H9 (cell line): ENCODE data around the gene APOL2. TPM values are rescaled to one million over a fixed set of nuclear protein-coding genes. Genes with fewer than 3 reads are reported as not detected.
"Not testable (repeated sequence)": the region's sequence is repeated elsewhere in the genome, so short reads cannot be mapped to it uniquely, and the experiment has no call there.

Experiments used
- DNase-seq: peaks from one replicate; pipeline ENCODE4 v3.0.0-alpha.2; 2017
- H2AFZ ChIP-seq: one replicate; pipeline ENCODE4 v1.6.1; 2013; ENCODE audit warnings: mild to moderate bottlenecking, low read length, control low read depth, moderate library complexity
- H2AK5ac ChIP-seq: 2 replicates; pipeline ENCODE4 v1.6.1; 2013; ENCODE audit warnings: low read length, control low read depth, mixed read lengths; ENCODE audit not compliant: insufficient read length
- H2BK120ac ChIP-seq: one replicate; pipeline ENCODE4 v1.6.1; 2013; ENCODE audit warnings: low read depth, mild to moderate bottlenecking, low read length, control low read depth, inconsistent platforms; ENCODE audit not compliant: poor library complexity, severe bottlenecking
- H2BK12ac ChIP-seq: 2 replicates; pipeline ENCODE4 v1.6.1; 2013; ENCODE audit warnings: low read length, control low read depth, mixed read lengths, low read depth; ENCODE audit not compliant: insufficient read length
- H2BK15ac ChIP-seq: 2 replicates; pipeline ENCODE4 v1.6.1; 2013; ENCODE audit warnings: low read depth, low read length, control low read depth
- H2BK20ac ChIP-seq: one replicate; pipeline ENCODE4 v1.6.1; 2013; ENCODE audit warnings: low read depth, mild to moderate bottlenecking, low read length, control low read depth, inconsistent platforms; ENCODE audit not compliant: poor library complexity, severe bottlenecking
- H2BK5ac ChIP-seq: 2 replicates; pipeline ENCODE4 v1.6.1; 2013; ENCODE audit warnings: low read length, control low read depth, mixed read lengths; ENCODE audit not compliant: insufficient read length
- H3K14ac ChIP-seq: 2 replicates; pipeline ENCODE4 v1.6.1; 2013; ENCODE audit warnings: low read length, control low read depth; ENCODE audit not compliant: insufficient read depth
- H3K18ac ChIP-seq: 2 replicates; pipeline ENCODE4 v1.6.1; 2013; ENCODE audit warnings: low read depth, mild to moderate bottlenecking, mixed read lengths, low read length, control low read depth; ENCODE audit not compliant: insufficient read length
- H3K23ac ChIP-seq: 2 replicates; pipeline ENCODE4 v1.6.1; 2013; ENCODE audit warnings: low read length, control low read depth, mixed read lengths, low read depth; ENCODE audit not compliant: insufficient read length
- H3K23me2 ChIP-seq: 2 replicates; pipeline ENCODE4 v1.6.1; 2013; ENCODE audit warnings: low read depth, mild to moderate bottlenecking, mixed read lengths, low read length, control low read depth; ENCODE audit not compliant: insufficient read length, poor library complexity, severe bottlenecking
- H3K27ac ChIP-seq: 2 replicates; pipeline ENCODE4 v1.5.1; 2013; ENCODE audit warnings: low read length, control low read depth, mixed read lengths, low read depth; ENCODE audit not compliant: insufficient read length
- H3K27me3 ChIP-seq: 2 replicates; pipeline ENCODE4 v1.6.1; 2013; ENCODE audit warnings: low read length, control low read depth, inconsistent platforms; ENCODE audit not compliant: insufficient read depth
- H3K4ac ChIP-seq: 2 replicates; pipeline ENCODE4 v1.6.1; 2013; ENCODE audit warnings: low read depth, mild to moderate bottlenecking, control low read depth, inconsistent platforms, low read length, moderate library complexity
- H3K4me1 ChIP-seq: 2 replicates; pipeline ENCODE4 v1.6.1; 2013; ENCODE audit warnings: low read length, control low read depth, inconsistent platforms; ENCODE audit not compliant: insufficient read depth
- H3K4me2 ChIP-seq: 2 replicates; pipeline ENCODE4 v1.6.1; 2013; ENCODE audit warnings: low read length, control low read depth, mixed read lengths; ENCODE audit not compliant: insufficient read length, insufficient read depth
- H3K56ac ChIP-seq: 2 replicates; pipeline ENCODE4 v1.6.1; 2013; ENCODE audit warnings: low read depth, mild to moderate bottlenecking, mixed read lengths, low read length, control low read depth; ENCODE audit not compliant: insufficient read length
- H3K79me1 ChIP-seq: 2 replicates; pipeline ENCODE4 v1.6.1; 2013; ENCODE audit warnings: low read depth, mild to moderate bottlenecking, moderate library complexity, low read length, control low read depth, inconsistent platforms; ENCODE audit not compliant: insufficient read depth, poor library complexity, severe bottlenecking
- H3K79me2 ChIP-seq: 2 replicates; pipeline ENCODE4 v1.6.1; 2013; ENCODE audit warnings: low read length, control low read depth, inconsistent platforms; ENCODE audit not compliant: insufficient read depth
- H3K9ac ChIP-seq: 2 replicates; pipeline ENCODE4 v1.6.1; 2013; ENCODE audit warnings: low read length, control low read depth, mixed read lengths; ENCODE audit not compliant: insufficient read length; ENCODE audit errors: extremely low read depth
- H3K9me3 ChIP-seq: one replicate; pipeline ENCODE4 v1.6.1; 2013; ENCODE audit warnings: low read depth, low read length, inconsistent platforms; ENCODE audit not compliant: control insufficient read depth
- H3T11ph ChIP-seq: one replicate; pipeline ENCODE4 v1.6.1; 2013; ENCODE audit warnings: mild to moderate bottlenecking, low read length, control low read depth, inconsistent platforms
- H4K20me1 ChIP-seq: one replicate; pipeline ENCODE4 v1.6.1; 2013; ENCODE audit not compliant: control insufficient read depth, insufficient read length, insufficient read depth
- H4K5ac ChIP-seq: 2 replicates; pipeline ENCODE4 v1.6.1; 2013; ENCODE audit warnings: low read depth, mild to moderate bottlenecking, mixed read lengths, low read length, control low read depth; ENCODE audit not compliant: insufficient read length
- H4K8ac ChIP-seq: replicated peaks from 2 replicates; pipeline ENCODE4 v1.6.1; 2013; ENCODE audit warnings: low read length, control low read depth, mixed read lengths, low read depth; ENCODE audit not compliant: insufficient read length
- H4K91ac ChIP-seq: 2 replicates; pipeline ENCODE4 v1.6.1; 2013; ENCODE audit warnings: low read depth, mild to moderate bottlenecking, moderate library complexity, mixed read lengths, low read length, control low read depth; ENCODE audit not compliant: insufficient read length
- H3K27ac Mint-ChIP-seq, 3 experiments: 2 replicates in 2 of 3; 3 replicates in 1 of 3; pipeline ENCODE4 v1.8.0; 2020 to 2021; ENCODE audit warnings: mixed read lengths in 3 of 3, mild to moderate bottlenecking in 1 of 3, moderate library complexity in 1 of 3
- H3K27me3 Mint-ChIP-seq: 2 replicates; pipeline ENCODE4 v1.8.0; 2021; ENCODE audit warnings: low read depth, mild to moderate bottlenecking, moderate library complexity, mixed read lengths
- H3K36me3 Mint-ChIP-seq, 3 experiments: 2 replicates in 2 of 3; 3 replicates in 1 of 3; pipeline ENCODE4 v1.8.0; 2020 to 2021; ENCODE audit warnings: low read depth in 3 of 3, mixed read lengths in 3 of 3; ENCODE audit not compliant: insufficient read depth in 1 of 3
- H3K4me1 Mint-ChIP-seq, 2 experiments: 2 replicates each; pipeline ENCODE4 v1.8.0; 2020; ENCODE audit warnings: mixed read lengths in 2 of 2
- H3K4me3 Mint-ChIP-seq, 2 experiments: 2 replicates in 1 of 2; 3 replicates in 1 of 2; pipeline ENCODE4 v1.8.0; 2020 to 2021; ENCODE audit warnings: mild to moderate bottlenecking in 2 of 2, mixed read lengths in 2 of 2, moderate library complexity in 1 of 2
- H3K9me3 Mint-ChIP-seq, 2 experiments: 2 replicates in 1 of 2; 3 replicates in 1 of 2; pipeline ENCODE4 v1.8.0; 2020; ENCODE audit warnings: mild to moderate bottlenecking in 2 of 2, mixed read lengths in 2 of 2, moderate library complexity in 1 of 2
- CTCF ChIP-seq: fragments of 200-600 bp; sonication (generic); conservative IDR thresholded peaks from 3 replicates; pipeline ENCODE4 v1.8.0; 2021; ENCODE audit warnings: antibody characterized with exemption, mild to moderate bottlenecking
- WGBS: extraction: QIAGEN DNeasy Blood & Tissue Kit; methylation state at CpG from one replicate; pipeline ENCODE4 v1.1.7; 2013; ENCODE audit warnings: missing lambda C conversion rate, low lambda C conversion rate, mixed read lengths; ENCODE audit not compliant: insufficient read length; ENCODE audit errors: extremely low coverage; 5-methylcytosine and 5-hydroxymethylcytosine counted together
- total RNA-seq: library from RNA; stranded (reverse); gene quantifications from 2 replicates; pipeline ENCODE4 v1.2.1, GENCODE V29; 2021

The APOL2 gene
- total RNA-seq, 1 experiment from 2014 or later, result 15.6 TPM

- Histone ChIP-seq H3K9me3 (peaks cover 7% of the 10 kb centered on the region), H3T11ph (no peak within 1 kb of the TSS), H4K20me1 (no peaks in the 10 kb centered on the region), H2AK5ac (no peak within 1 kb of the TSS), H2BK5ac (no peak within 1 kb of the TSS), H3K27ac (no peak within 1 kb of the TSS), H3K9ac (no peak within 1 kb of the TSS), H3K27me3 (no peaks in the 10 kb centered on the region), H2BK12ac (no peak within 1 kb of the TSS), H3K4me2 (no peak within 1 kb of the TSS), H3K56ac (no peak within 1 kb of the TSS), H3K4ac (no peak within 1 kb of the TSS), H2BK20ac (no peak within 1 kb of the TSS), H3K14ac (no peak within 1 kb of the TSS), H2AFZ (no peak within 1 kb of the TSS), H3K4me1 (no peaks in the 10 kb centered on the region), H4K8ac (no peak within 1 kb of the TSS), H3K79me1 (no peaks in the 10 kb centered on the region), H3K79me2 (no peaks in the 10 kb centered on the region), H4K5ac (no peak within 1 kb of the TSS), H3K23me2 (no peaks in the 10 kb centered on the region), H3K18ac (no peak within 1 kb of the TSS), H2BK15ac (no peak within 1 kb of the TSS), H3K23ac (no peak within 1 kb of the TSS), H2BK120ac (no peak within 1 kb of the TSS), H4K91ac (no peak within 1 kb of the TSS)
- Mint-ChIP-seq H3K9me3 (peaks cover 13 to 18% of the 10 kb centered on the region in 2 experiments), H3K4me1 (peaks cover 37 to 41% of the 10 kb centered on the region in 2 experiments), H3K36me3 (peaks cover 5 to 16% (median 9%) of the 10 kb centered on the region in 3 experiments; a peak in 6 of 7 replicates), H3K27me3 (peaks cover 4% of the 10 kb centered on the region), H3K4me3 (no peak within 1 kb of the TSS; a peak in 1 of 5 replicates), H3K27ac (peak within 1 kb of the TSS in 1 of 3 experiments; percentile 44; a peak in 2 of 7 replicates)
- peak; percentile 12 for DNase-seq
- WGBS, result no CpG with 5 or more reads among the region's 10 CpGs
- TF ChIP-seq CTCF, result no peak
Measured at GRCh38 chr22:36252754-36253522, 13.6 kb upstream of the APOL2 start, which contains the start of gene APOL1. Gene APOL1 (plus strand): TSS chr22:36253133. CDS start chr22:36254956, 1,823 bp downstream.

GRCh38 chr22:36251979-36252608, 12.8 kb upstream of the APOL2 start:
- peaks cover 14 to 21% of the 10 kb centered on the region in 2 experiments for H3K9me3 Mint-ChIP-seq
- H3K27me3 ChIP-seq, H3K9ac ChIP-seq, H3T11ph ChIP-seq, H2BK120ac ChIP-seq, H3K9me3 ChIP-seq, H3K4me3 Mint-ChIP-seq, H4K91ac ChIP-seq, H3K14ac ChIP-seq, H3K4me1 ChIP-seq, H2BK12ac ChIP-seq, H2AK5ac ChIP-seq, H3K23me2 ChIP-seq, H3K18ac ChIP-seq, H2BK15ac ChIP-seq, H3K23ac ChIP-seq, H2AFZ ChIP-seq, H3K56ac ChIP-seq, H4K5ac ChIP-seq, H3K27ac Mint-ChIP-seq, H4K8ac ChIP-seq, H3K27me3 Mint-ChIP-seq, H3K4ac ChIP-seq, H3K79me1 ChIP-seq, H2BK5ac ChIP-seq, H3K4me2 ChIP-seq, H4K20me1 ChIP-seq, H2BK20ac ChIP-seq, H3K79me2 ChIP-seq, H3K27ac ChIP-seq: not testable (repeated sequence)
- H3K4me1 Mint-ChIP-seq, result peaks cover 34 to 38% of the 10 kb centered on the region in 2 experiments
- H3K36me3 Mint-ChIP-seq, result peaks cover 5 to 16% (median 9%) of the 10 kb centered on the region in 3 experiments; a peak in 6 of 7 replicates
- DNase-seq, result peak; percentile 13
- no CpG with 5 or more reads among the region's 7 CpGs for WGBS
